SK-N-DZ (cell line): Measurements from ENCODE around the gene CCDC85A. TPM values are rescaled to one million over a fixed set of nuclear protein-coding genes. Genes with fewer than 3 reads are reported as not detected.
A peak's percentile ranks its signal among the peaks of the same experiment; 100 is the strongest.
"Not testable (repeated sequence)": the region's sequence is repeated elsewhere in the genome, so short reads cannot be mapped to it uniquely, and the experiment has no call there.

Source experiments
- DNase-seq: peaks from one replicate; pipeline ENCODE4 v3.0.0-alpha.2; 2015; ENCODE audit warnings: low spot score
- polyA plus RNA-seq, 2 experiments: library from polyadenylated mRNA; depleted of rRNA; stranded (reverse); fragments of >200 nt; gene quantifications; 2 replicates each; pipeline ENCODE4 v1.2.3, GENCODE V29; 2014

CCDC85A gene
- 0.24 and 0.42 TPM in 2 replicates for polyA plus RNA-seq (2014; cell fraction: cytosol; rRNA removed)
- 0.16 TPM in 1 of 2 replicates, not detected in the other for polyA plus RNA-seq (2014; cell fraction: nucleus; rRNA removed)

DNA sequence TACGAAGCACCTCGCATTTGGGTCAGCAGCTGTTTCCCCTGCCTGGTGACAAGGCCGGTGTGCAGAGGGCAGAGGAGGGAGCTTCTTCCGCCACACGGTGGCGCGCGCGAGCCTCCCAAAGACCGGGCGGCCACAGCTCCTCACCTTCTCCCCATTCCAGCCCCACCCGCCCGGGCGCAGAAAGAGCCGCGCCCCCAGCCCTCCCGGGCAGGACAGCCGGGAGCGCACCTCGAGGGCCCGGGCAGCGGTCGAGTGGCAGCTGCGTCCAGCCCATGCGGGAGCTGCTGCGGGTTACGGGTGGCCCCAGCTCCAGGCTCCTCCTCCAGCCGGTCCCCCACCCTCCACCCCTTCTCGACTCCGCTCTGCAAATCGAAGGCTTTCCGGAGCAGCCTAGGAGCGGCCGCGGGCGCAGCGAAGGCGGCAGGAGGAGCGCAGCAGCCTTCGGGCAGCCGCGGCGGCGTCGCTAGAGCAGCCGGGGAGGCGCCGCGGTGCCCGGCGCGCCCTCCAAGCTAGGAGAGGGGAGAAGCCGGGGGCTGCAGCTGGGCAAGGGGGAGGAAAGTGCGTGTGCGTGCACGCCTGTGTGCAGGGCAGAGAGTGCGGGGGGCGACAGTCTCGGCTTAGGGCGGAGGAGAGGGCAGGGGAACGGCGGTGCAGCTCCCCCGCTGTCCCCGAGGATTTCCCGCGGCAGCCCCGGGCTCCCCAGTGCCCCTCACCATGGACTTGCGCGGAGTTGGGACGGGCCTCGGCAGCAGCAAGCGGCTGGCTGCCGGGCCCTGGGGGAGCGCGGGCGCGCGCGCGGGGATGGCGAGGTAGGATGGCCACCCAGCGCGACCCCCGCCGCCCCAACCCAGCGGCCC is at the start of gene CCDC85A:
CCDC85A (plus strand) TSS at position 348 of the 857 bp plus-strand sequence. CDS start 635 bp downstream, outside the sequence.
- peak; percentile 67 for DNase-seq

DNA sequence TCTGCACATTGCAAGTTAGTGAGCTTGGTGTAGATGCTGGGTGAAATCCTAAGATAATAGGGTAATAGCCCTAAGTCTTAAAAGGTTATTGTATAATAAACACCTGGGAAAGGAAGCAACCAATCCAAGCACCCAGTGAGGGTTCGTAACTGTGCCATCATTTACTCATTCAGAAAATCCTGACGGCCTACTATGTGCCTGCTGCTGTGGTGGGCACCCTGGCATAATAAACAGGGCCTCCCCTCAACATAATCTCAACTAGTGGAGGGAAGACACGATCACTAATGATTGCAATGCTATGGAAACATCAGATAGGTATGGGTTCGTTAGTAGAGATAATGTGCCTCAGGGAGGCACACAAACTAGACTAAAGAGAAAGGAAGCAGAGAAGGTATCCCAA is 48.9 kb upstream of the CCDC85A start:
- DNase-seq: no peak

DNA sequence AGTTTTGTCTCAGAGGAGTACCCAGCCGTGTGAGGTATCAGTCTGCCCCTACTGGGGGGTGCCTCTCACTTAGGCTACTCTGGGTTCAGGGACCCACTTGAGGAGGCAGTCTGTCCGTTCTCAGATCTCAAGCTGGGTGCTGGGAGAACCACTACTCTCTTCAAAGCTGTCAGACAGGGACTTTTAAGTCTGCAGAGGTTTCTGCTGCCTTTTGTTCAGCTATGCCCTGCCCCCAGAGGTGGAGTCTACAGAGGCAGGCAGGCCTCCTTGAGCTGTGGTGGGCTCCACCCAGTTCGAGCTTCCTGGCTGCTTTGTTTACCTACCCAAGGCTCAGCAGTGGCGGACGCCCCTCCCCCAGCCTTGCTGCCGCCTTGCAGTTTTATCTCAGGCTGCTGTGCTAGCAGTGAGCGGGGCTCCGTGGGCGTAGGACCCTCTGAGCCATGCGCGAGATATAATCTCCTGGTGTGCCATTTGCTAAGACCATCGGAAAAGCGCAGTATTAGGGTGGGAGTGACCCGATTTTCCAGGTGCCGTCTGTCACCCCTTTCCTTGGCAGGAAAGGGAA is 41.2 kb upstream of the CCDC85A start:
- DNase-seq: not testable (repeated sequence)

DNA sequence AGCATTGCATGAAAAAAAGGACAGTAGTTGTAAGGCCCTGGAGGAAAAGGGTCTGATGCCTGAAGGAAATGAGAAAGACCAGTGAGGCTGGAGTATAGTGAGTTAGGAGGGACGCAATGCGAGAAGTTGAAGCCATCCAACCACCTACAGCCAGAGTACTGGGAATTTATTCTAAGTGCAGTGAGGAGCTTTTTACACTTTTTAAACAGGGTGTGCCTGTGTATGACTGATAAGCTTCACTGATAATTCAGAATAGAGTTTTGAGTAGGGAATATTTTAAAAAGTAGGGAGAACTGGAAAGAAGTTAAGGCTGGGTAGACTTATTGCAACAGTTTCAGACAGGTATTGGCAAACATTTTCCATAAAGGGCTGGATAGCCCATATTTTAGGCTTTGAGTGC is 35.9 kb upstream of the CCDC85A start:
- DNase-seq: no peak

DNA sequence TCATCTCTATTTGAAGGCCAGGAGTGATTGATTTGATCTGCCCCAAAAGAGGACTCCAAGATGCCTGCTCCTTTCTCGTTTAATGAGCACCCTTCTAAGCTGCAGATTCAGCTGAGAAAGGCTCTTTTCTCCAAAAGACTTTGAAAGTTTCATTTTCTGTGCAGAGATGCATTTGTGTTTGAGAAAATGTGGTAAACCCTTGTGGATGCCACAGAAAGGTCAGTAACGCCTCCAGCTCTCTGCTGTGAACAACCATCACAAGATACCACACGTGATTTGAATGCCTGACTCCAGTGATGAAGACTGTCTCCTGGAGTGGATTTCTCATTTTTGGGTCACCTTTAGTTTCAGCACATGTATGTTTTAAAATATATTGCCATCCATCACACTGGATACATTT is 35.0 kb upstream of the CCDC85A start:
- DNase-seq: no peak

DNA sequence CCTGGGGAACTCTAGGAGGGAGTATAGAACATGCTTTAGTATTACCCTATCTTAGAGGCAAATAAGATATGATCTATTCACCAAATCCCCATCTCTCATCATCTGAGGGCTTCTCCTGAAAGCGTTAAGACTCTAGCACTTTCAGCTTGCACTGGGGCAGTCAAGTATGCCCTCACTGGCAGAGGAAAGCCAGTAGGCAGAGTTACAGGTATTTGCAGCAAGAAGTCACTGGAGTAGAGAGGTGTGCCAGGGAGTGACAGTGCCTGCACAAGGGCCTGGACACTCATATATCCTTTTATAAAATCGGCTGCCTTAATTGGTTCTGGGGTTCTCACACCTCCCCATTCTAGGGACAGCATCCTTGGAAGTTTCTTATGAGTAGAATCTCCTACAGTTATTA is 31.9 kb upstream of the CCDC85A start:
- DNase-seq: no peak

DNA sequence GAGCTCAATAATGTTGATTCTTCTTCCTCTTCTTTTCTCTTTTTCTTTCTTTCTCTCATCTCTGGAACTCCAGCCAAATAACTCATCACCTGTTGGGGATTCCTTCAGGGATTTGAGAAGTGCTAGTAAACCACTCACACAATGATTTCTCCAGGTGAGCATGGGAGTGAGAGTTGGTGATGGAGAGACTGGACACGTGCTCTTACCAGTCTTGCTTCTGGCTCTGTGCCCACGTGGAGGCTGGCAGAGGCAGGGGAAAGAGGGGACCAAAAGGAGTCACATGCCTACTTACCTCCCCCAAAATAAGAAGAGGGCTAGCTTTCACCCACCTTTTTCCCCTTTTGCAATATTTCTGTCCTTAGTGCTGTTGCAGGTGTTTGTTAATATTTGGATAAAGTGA is 28.6 kb upstream of the CCDC85A start:
- no peak for DNase-seq

DNA sequence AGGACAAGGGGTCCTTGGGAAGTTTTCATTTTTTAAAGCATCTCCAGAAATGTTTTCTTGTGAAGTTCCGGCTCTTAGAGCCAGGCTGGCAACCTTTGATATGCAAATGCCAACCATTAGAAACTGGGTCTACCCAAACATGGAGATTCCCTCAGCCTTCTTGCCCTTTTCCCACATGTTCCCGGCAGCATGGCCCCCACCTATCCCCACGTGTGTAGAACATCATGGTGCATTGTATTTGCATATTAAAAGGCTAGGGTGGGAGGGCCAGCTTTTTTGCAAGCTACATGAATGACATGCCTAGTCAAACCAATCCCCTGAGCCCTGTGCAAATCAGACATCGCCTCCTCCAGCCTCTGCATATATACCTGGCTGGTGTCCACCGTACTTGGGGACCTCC is 23.9 kb upstream of the CCDC85A start:
- not testable (repeated sequence) for DNase-seq

DNA sequence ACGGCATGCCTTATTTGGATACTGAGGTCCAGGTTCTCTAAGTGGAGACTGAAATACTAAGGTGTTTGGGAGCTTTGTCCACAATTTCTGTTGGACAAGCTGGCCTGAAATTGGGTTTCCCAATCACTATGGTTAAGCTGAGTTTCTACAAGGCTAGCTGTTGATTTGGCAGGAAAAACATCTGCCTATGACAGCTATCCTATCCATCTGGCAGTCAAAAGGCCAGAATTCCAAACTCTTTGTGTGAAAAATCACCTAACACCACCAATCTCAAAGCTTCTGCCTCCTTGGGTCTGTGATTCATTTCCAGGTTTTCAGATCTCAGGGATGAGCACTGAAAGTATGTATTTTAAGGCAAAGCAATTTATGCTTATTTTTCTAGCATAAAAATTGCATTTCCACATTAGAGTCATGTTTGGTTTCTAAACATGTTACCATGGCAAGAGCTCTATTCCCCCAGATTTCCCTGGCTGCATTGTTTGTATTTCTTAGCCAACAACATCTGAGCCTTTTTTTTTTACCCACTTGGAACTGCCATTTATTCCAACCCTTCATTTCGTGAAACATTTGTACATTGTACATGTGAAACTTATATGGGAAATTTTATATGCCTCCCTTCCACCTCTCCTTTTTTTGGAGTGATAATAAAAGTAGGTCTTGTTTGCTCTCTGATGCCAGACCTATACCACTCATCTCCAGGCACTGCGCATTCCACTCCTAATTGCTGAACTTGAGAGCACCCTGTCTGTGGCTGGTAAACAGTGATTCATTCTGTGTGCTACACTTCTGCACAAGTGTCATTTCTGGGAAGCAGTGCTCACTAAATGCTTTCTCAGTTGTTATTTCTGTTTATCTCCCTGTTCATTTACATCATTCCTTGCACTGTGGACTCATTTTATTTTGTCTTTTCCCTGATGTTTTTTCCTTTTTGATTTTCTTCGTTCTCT is 15.9 kb upstream of the CCDC85A start:
- DNase-seq: no peak

DNA sequence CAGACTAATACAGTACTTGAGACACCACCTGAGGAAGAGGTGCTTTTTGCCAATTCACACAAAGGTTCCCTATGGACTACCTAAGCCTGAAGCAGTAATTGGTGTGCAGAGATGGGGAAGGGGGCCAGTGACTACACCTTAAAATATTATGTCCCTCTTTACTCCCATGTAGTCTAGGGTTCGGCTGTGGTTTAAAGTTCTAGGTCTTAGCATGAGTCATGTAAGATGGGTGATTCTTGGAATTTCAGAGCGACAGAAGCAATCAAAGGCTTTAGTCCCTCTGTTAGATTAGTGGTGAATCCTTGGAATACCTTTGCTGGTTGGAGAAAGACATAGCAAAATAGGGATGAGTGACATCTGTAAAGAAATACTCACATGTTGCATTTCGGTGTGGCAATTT is 14.3 kb upstream of the CCDC85A start:
- DNase-seq: no peak

DNA sequence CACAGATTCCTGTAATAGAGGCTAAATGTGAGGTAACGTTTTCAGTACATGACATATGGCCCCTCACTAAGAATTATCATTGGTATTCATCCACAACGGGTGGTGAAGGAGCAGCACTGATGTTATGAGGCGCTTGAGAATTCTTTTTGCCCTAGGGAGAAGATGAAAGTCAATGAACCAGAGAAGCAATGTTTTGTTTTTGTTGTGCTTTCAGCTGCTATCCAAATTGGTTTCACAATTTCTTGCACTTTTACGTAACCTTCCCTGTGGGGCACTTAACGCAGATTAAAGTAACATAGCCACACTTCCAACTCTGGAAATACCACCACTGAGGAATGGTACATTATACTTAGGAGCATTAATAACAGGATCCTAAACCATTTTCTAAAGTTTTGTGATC is 13.3 kb upstream of the CCDC85A start:
- no peak for DNase-seq

DNA sequence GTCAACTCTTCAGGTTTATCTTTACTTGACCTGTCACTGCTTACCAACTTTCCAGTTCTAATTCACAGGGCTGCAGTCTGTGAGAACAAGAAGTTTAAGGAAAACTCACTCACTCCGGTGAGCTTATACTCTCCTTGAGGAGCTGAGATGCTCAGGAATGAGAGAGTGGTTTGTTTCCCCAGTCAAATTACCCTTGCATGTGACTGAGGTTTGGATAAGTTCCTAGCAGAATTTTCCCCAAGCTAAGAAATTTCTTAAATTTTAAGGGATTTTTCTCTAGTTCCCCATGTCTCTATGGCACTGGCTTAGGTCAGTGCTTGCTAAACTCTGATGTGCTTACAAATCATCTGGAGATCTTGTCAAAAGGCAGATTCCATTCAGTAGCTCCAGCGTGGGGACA is 12.8 kb upstream of the CCDC85A start:
- DNase-seq: no peak

DNA sequence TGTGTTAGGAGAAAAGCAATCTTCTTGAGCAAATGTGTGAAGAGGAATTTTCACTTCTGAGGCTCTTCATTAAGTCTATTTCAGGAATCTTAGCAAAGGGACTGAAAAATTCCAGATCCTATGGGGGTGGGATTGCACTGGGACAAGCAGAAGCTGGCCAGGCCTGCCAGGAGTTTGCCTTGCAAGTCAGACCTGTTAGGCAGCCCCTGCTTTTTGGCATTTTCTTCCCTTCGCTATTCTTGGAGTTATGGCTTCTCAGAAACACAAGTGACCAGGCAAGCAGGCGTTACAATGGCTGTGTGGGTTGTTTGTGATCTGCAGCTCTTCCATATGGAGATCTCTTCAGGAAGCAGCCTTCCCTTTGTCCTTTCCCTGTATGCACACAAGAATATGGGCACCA is 8.0 kb upstream of the CCDC85A start:
- DNase-seq: no peak

DNA sequence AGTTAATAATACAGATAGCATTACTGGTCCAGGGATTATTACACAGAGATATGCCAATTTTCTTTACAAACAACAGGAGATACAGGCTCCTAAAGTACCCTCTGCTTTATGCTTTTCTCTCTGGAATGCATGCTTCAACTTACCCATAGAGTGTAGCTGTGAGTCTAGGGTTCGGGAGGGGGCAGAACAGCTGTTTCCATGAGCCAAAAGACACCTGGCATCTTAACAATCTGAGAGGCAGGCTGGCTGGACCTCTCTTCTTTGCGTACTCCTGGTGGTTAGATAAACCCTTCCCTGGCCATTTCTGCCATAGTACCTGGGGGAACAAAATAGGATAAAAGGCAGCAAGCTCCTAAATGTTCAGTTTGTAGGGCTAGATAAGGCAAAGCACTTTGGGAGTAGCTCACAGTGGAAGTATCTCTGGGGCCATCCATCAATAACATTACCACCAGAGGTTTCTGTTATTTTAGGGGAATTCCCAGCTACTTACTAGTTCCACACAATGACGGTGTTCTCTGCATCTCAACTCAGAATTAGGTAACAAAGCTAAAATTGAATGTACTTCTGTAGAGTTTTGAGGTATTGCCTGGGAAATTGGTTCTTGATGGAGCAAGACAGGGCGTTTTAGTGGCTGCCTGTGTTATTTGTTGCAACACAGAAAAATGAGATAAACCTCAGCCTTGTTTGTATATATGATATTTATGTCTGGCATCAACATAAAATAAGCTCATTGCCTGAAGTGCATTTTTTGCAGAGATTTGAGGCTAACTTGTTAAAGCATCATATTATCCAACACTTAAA is 6.2 kb upstream of the CCDC85A start:
- no peak for DNase-seq

DNA sequence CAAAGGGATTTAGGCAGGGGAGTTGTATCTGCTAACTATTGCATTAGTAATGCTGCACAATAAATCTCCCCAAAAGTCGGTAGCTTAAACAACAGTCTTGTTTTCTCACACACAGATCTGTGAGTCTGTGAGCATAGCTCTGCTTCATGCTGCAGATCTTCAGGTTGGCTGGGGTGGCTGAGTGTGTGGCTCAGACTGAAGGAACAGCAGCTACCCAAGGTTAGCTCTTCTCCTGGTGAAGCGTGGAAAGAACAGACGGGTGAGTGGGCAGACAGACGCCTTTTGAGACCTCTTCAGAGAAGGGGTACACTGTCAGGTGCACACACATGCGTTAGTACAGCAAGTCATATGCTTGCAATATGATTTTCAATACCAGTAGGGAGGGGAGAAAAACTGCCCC is 3.9 kb upstream of the CCDC85A start:
- no peak for DNase-seq

DNA sequence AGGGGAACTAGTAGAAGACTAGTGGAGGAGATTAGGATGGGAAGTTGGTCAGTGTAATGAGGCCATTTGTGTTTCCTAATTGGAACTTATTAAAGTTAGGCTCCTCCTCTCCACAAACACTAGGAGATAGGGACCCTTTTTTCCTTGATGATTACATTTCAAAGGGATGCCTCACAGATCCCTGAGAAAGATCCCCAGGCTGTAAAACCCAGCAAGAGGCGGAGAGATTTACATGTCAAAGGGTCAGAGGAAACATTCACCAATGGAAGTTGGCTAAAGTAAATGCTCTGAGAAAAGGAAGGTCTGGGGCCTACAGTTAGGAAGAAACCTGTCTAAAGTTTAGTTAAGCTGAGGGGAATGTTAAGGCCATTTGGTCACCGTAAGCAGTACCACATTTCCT is 1.4 kb upstream of the CCDC85A start:
- no peak for DNase-seq

DNA sequence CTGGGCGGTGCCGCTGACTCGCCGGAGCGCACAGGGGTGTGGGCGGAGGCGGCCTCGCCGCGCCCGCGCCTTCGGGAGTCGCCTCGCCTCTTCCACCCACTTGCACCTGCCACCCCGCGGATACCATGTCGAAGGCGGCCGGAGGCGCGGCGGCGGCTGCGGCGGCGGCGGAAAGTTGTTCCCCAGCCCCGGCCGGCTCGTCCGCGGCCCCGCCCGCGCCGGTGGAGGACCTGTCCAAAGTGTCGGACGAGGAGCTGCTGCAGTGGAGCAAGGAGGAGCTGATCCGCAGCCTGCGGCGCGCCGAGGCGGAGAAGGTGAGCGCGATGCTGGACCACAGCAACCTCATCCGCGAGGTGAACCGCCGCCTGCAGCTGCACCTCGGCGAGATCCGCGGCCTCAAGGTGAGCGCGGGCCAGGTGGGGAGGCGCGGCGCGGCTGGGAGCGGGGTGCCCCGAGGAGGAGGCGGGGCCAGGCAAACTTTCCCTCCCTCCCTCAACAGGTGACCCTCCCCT is 766 bp downstream of the CCDC85A start:
- no peak for DNase-seq

DNA sequence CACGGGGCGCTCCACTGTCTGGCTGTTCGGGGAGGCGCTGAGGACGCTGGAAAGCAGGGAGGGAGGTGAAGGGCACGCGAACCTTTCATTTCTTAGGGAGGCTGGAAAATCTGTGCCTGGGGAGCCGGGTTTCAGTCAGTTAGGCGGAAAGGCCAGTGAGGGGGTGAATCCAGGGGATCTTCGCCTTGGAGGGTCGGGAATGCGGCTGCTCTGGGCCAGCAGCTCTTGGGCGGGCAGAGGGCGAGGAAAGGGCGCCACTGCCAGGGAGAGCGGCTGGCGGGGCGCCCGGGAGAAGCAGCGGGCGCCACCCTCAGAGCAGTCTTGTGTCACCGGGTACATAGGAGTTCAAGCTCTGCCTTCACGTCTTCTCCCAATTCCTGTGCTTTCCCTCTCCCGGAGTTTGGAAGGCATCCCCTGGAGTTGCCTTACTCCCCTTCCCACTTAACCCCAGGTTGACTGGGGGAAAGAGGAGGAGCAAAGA is 1.4 kb downstream of the CCDC85A start:
- DNase-seq: no peak

DNA sequence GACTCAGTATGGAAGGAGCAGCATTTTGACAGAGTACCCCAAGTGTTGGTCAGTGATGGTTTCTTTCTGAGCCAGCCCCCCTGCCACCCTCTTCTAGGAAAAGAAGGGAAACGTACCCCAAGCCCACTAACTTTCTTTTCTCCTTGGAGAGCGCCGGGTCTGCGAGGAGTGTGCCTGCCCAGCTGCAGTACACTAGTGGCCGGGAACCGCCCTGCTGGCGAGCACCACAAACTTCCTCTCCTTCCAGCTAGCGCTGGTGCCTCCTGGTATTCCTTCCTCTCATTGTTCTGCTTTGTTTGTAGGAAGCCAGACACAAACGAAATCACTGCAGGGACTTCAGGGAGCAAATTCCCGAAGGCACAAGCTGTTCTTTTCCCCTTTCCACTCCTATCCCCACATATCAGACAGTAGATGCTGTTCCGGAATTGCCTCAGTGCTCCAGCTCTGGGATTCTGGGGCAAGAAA is 1.8 kb downstream of the CCDC85A start:
- no peak for DNase-seq

DNA sequence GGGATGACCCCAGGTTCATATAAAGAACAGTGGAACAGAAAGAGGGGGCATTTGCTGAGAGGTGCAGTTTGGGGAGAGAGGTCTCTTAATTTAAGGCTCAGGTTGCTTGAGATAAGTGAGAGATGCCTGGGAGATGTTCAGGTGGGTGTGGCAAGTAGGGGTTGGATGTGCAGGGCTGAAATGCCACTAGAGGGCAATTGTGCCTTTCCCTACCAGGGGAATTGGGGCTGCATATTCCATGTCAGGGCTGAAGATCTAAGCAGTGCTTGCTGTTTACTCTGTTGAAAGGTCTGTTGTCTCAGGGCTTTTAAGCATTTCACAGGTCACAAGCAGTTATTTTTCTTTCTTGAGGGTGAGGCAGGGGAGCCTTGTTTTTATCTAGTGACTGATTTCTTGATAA is 7.8 kb downstream of the CCDC85A start:
- DNase-seq: peak; percentile 21
